HL-60 (cell line): ENCODE results near the gene LYSMD2.
A peak's percentile ranks its signal among the peaks of the same experiment; 100 is the strongest.

Experiments used
- DNase-seq, 2 experiments: peaks; one replicate each; pipeline ENCODE4 v3.0.0-alpha.2; 2010 to 2020; ENCODE audit warnings: low read depth in 1 of 2, low spot score in 1 of 2
- H3K27ac ChIP-seq: fragments of 250-450 bp; sonication (Bioruptor Pico); replicated peaks from 2 replicates; pipeline ENCODE4 v1.5.1; 2020; ENCODE audit warnings: mild to moderate bottlenecking, moderate library complexity
- H3K27me3 ChIP-seq: fragments of 250-450 bp; sonication (Bioruptor Pico); 2 replicates; pipeline ENCODE4 v1.5.1; 2021; ENCODE audit warnings: mild to moderate bottlenecking, moderate library complexity; ENCODE audit not compliant: insufficient read depth, poor library complexity, severe bottlenecking
- H3K4me3 ChIP-seq: replicated peaks from 2 replicates; pipeline ENCODE4 v1.5.1; 2011; ENCODE audit warnings: mild to moderate bottlenecking, control low read depth, low read length; ENCODE audit not compliant: insufficient read depth
- CTCF ChIP-seq: IDR thresholded peaks from one replicate; pipeline ENCODE4 v1.5.1; 2011; ENCODE audit warnings: low read length, control low read depth, inconsistent platforms; ENCODE audit not compliant: insufficient read depth
- GABPA ChIP-seq: IDR thresholded peaks from 2 replicates; pipeline ENCODE4 v1.6.1; 2012; ENCODE audit warnings: low read depth
- POLR2AphosphoS5 ChIP-seq: IDR thresholded peaks from 2 replicates; pipeline ENCODE4 v1.6.1; 2012; ENCODE audit warnings: low read depth
- SPI1 ChIP-seq: IDR thresholded peaks from 2 replicates; pipeline ENCODE4 v1.6.1; 2012; ENCODE audit warnings: low read depth, mild to moderate bottlenecking, borderline replicate concordance
- TF ChIP-seq, protein P1 (sequence below): IDR thresholded peaks from 2 replicates; pipeline ENCODE4 v1.6.1; 2012; ENCODE audit warnings: low read depth; ENCODE audit not compliant: insufficient replicate concordance

LYSMD2 gene

DNA sequence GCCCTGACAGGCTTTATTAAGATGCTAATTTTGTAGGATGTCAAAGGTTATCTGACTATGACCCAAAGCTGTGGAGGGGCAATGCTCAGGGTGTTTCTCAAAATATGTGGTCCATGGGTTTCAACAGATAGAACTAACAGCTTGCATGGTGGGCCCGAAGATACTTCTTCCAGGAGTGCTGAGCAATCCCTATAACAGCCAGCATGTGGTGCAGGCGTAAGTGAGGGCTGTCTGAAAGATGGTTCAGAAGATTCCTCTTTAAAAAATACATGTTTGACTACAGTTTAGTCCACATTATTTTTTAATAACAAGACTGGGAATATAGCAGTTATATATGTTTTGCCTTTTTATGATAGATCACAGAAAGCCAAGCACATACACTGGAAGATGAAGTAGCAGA is 48.6 kb downstream of the LYSMD2 start:
- no peak overlapping the region for H3K4me3 ChIP-seq
- no peak for DNase-seq
- peaks cover 9% of the 10 kb centered on the region for H3K27me3 ChIP-seq
- no peak for TF ChIP-seq GABPA
- no peak for TF ChIP-seq CTCF
- no peak for TF ChIP-seq POLR2AphosphoS5
- no peak for TF ChIP-seq SPI1
- TF ChIP-seq, protein P1, sequence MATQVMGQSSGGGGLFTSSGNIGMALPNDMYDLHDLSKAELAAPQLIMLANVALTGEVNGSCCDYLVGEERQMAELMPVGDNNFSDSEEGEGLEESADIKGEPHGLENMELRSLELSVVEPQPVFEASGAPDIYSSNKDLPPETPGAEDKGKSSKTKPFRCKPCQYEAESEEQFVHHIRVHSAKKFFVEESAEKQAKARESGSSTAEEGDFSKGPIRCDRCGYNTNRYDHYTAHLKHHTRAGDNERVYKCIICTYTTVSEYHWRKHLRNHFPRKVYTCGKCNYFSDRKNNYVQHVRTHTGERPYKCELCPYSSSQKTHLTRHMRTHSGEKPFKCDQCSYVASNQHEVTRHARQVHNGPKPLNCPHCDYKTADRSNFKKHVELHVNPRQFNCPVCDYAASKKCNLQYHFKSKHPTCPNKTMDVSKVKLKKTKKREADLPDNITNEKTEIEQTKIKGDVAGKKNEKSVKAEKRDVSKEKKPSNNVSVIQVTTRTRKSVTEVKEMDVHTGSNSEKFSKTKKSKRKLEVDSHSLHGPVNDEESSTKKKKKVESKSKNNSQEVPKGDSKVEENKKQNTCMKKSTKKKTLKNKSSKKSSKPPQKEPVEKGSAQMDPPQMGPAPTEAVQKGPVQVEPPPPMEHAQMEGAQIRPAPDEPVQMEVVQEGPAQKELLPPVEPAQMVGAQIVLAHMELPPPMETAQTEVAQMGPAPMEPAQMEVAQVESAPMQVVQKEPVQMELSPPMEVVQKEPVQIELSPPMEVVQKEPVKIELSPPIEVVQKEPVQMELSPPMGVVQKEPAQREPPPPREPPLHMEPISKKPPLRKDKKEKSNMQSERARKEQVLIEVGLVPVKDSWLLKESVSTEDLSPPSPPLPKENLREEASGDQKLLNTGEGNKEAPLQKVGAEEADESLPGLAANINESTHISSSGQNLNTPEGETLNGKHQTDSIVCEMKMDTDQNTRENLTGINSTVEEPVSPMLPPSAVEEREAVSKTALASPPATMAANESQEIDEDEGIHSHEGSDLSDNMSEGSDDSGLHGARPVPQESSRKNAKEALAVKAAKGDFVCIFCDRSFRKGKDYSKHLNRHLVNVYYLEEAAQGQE: no peak
- no peak overlapping the region for H3K27ac ChIP-seq

GRCh38 chr15:51687565-51687964 is 49.9 kb downstream of the LYSMD2 start:
- DNase-seq: no peak
- no peak overlapping the region for H3K27ac ChIP-seq
- TF ChIP-seq GABPA (no peak), CTCF (no peak), SPI1 (no peak), POLR2AphosphoS5 (no peak)
- no peak overlapping the region for H3K4me3 ChIP-seq
- peaks cover 14% of the 10 kb centered on the region for H3K27me3 ChIP-seq

- Histone ChIP-seq H3K4me3 (peak within 1 kb of the TSS; percentile 31), H3K27me3 (peaks cover 13% of the 10 kb centered on the region), H3K27ac (no peak within 1 kb of the TSS)
- TF ChIP-seq SPI1: peak; percentile 91
- TF ChIP-seq, protein P1: peak; percentile 99
- no peak for TF ChIP-seq POLR2AphosphoS5
- peak; percentile 73 to 86 for DNase-seq
Measured at GRCh38 chr15:51681303-51681963, 56.0 kb downstream of the LYSMD2 start, which contains the start of gene SCG3. SCG3 (plus strand) TSS chr15:51681503; CDS start chr15:51681756, 253 bp downstream.

GRCh38 chr15:51680321-51680720 is 57.1 kb downstream of the LYSMD2 start:
- no peak overlapping the region for H3K4me3 ChIP-seq
- DNase-seq: no peak
- H3K27me3 ChIP-seq: peaks cover 13% of the 10 kb centered on the region
- TF ChIP-seq CTCF (no peak), GABPA (no peak)
- H3K27ac ChIP-seq: no peak overlapping the region
